ENCODE data around the gene MT2A. TPM values are rescaled to one million over a fixed set of nuclear protein-coding genes. Genes with fewer than 3 reads are reported as not detected.

Gene MT2A
- total and polyA plus RNA-seq, 2 experiments from 2014 or later: 211 to 3,441 TPM

- Histone ChIP-seq H3K4me3 (peak overlapping the region; percentile 95), H3K27ac (peak overlapping the region; percentile 100), H3K9me2 (ENCODE audit: insufficient read depth) (no peaks in the 10 kb centered on the region), H3F3A (ENCODE audit: insufficient read depth) (peaks cover 59% of the 10 kb centered on the region), H4K20me1 (ENCODE audit: insufficient read depth) (no peaks in the 10 kb centered on the region), H3K27me3 (replicated peaks; ENCODE audit: insufficient read depth) (no peaks in the 10 kb centered on the region), H3K4me2 (ENCODE audit: unreplicated experiment) (peak overlapping the region; percentile 86), H3K36me3 (ENCODE audit: low read depth) (no peaks in the 10 kb centered on the region), H3K9ac (peak overlapping the region; percentile 96), H3K9me3 (ENCODE audit: low read depth) (no peaks in the 10 kb centered on the region), H3K79me2 (ENCODE audit: insufficient read depth) (peaks cover 12% of the 10 kb centered on the region; the same call in 1 of the 2 replicates), H2AFZ (0 out of 2 replicates have a peak overlapping the region, but pooled peaks have one; percentile 16), H3K4me1 (ENCODE audit: insufficient read depth) (peaks cover 41% of the 10 kb centered on the region)
- in situ Hi-C loops (cut with MboI): no loop called here
- 1% methylated on average over 8 of the region's 8 CpGs for WGBS, 2 experiments (ENCODE audit: low coverage in 1 of 2, low lambda C conversion rate in 2 of 2, missing lambda C conversion rate in 2 of 2)
- TF ChIP-seq EZH2 (IDR thresholded peaks at IDR 0.05; ENCODE audit: insufficient read depth, poor library complexity, severe bottlenecking) (no peak), EZH2phosphoT487 (IDR thresholded peaks at IDR 0.05; ENCODE audit: insufficient read depth, low read depth) (no peak)
- peak; percentile 88 for DNase-seq
Measured at GRCh38 chr16:56606476-56607108, 1.8 kb upstream of the MT2A start.

- Histone ChIP-seq H3K9me2 (ENCODE audit: insufficient read depth) (no peaks in the 10 kb centered on the region), H3K4me2 (ENCODE audit: unreplicated experiment) (peak overlapping the region; percentile 86), H3K79me2 (ENCODE audit: insufficient read depth) (peaks cover 12% of the 10 kb centered on the region; the same call in 1 of the 2 replicates), H3K27ac (peak overlapping the region; percentile 100), H3K9ac (peak overlapping the region; percentile 96), H3K36me3 (ENCODE audit: low read depth) (no peaks in the 10 kb centered on the region), H3K9me3 (ENCODE audit: low read depth) (no peaks in the 10 kb centered on the region), H3K4me3 (peak overlapping the region; percentile 95), H3K4me1 (ENCODE audit: insufficient read depth) (peaks cover 47% of the 10 kb centered on the region), H3K27me3 (replicated peaks; ENCODE audit: insufficient read depth) (no peaks in the 10 kb centered on the region), H3F3A (ENCODE audit: insufficient read depth) (peaks cover 62% of the 10 kb centered on the region), H2AFZ (0 out of 2 replicates have a peak overlapping the region, but pooled peaks have one; percentile 51), H4K20me1 (ENCODE audit: insufficient read depth) (no peaks in the 10 kb centered on the region)
- peak; percentile 98 for DNase-seq
- in situ Hi-C loops (cut with MboI): no loop called here
- 0 to 1% methylated on average over 14 of the region's 14 CpGs for WGBS, 2 experiments (ENCODE audit: low coverage in 1 of 2, low lambda C conversion rate in 2 of 2, missing lambda C conversion rate in 2 of 2)
- no peak for TF ChIP-seq EZH2 (IDR thresholded peaks at IDR 0.05; ENCODE audit: insufficient read depth, poor library complexity, severe bottlenecking)
- no peak for TF ChIP-seq EZH2phosphoT487 (IDR thresholded peaks at IDR 0.05; ENCODE audit: insufficient read depth, low read depth)
Measured at GRCh38 chr16:56607109-56607618, 1.2 kb upstream of the MT2A start.

- in situ Hi-C loops (cut with MboI): no loop called here
- H3K4me3 ChIP-seq: peak overlapping the region; percentile 95
- 0 to 3% methylated on average over 2 of the region's 2 CpGs for WGBS, 2 experiments (ENCODE audit: low coverage in 1 of 2, low lambda C conversion rate in 2 of 2, missing lambda C conversion rate in 2 of 2)
Measured at GRCh38 chr16:56607675-56608042, 725 bp upstream of the MT2A start.

GRCh38 chr16:56608876-56609462 is 585 bp downstream of the MT2A start:
- H3F3A ChIP-seq (ENCODE audit: insufficient read depth): peaks cover 78% of the 10 kb centered on the region
- peak overlapping the region; percentile 95 for H3K4me3 ChIP-seq
- H2AFZ ChIP-seq: no peak overlapping the region
- peaks cover 65% of the 10 kb centered on the region for H3K4me1 ChIP-seq (ENCODE audit: insufficient read depth)
- WGBS, 2 experiments (ENCODE audit: low coverage in 1 of 2, low lambda C conversion rate in 2 of 2, missing lambda C conversion rate in 2 of 2): 1% methylated on average over 21 of the region's 21 CpGs
- H3K9ac ChIP-seq: peak overlapping the region; percentile 96
- in situ Hi-C loops (cut with MboI): no loop called here
- H3K27ac ChIP-seq: peak overlapping the region; percentile 100
- no peaks in the 10 kb centered on the region for H3K9me2 ChIP-seq (ENCODE audit: insufficient read depth)
- H3K79me2 ChIP-seq (ENCODE audit: insufficient read depth): peaks cover 12% of the 10 kb centered on the region; the same call in 1 of the 2 replicates
- no peaks in the 10 kb centered on the region for H3K9me3 ChIP-seq (ENCODE audit: low read depth)
- TF ChIP-seq EZH2phosphoT487 (IDR thresholded peaks at IDR 0.05; ENCODE audit: insufficient read depth, low read depth): no peak
- TF ChIP-seq EZH2 (IDR thresholded peaks at IDR 0.05; ENCODE audit: insufficient read depth, poor library complexity, severe bottlenecking): no peak
- no peaks in the 10 kb centered on the region for H3K27me3 ChIP-seq (replicated peaks; ENCODE audit: insufficient read depth)
- peak; percentile 53 for DNase-seq
- H4K20me1 ChIP-seq (ENCODE audit: insufficient read depth): no peaks in the 10 kb centered on the region
- H3K36me3 ChIP-seq (ENCODE audit: low read depth): no peaks in the 10 kb centered on the region
- peak overlapping the region; percentile 92 for H3K4me2 ChIP-seq (ENCODE audit: unreplicated experiment)

More at GRCh38 chr16:56607675-56608042, 725 bp upstream of the MT2A start:
- H2AFZ ChIP-seq: peak overlapping the region; percentile 51; the same call in 1 of the 2 replicates
- no peaks in the 10 kb centered on the region for H4K20me1 ChIP-seq (ENCODE audit: insufficient read depth)
- H3K9me2 ChIP-seq (ENCODE audit: insufficient read depth): no peaks in the 10 kb centered on the region
- peak overlapping the region; percentile 100 for H3K27ac ChIP-seq
- H3K9me3 ChIP-seq (ENCODE audit: low read depth): no peaks in the 10 kb centered on the region
- H3K4me2 ChIP-seq (ENCODE audit: unreplicated experiment): peak overlapping the region; percentile 72
- H3K79me2 ChIP-seq (ENCODE audit: insufficient read depth): peaks cover 12% of the 10 kb centered on the region; the same call in 1 of the 2 replicates
- no peaks in the 10 kb centered on the region for H3K36me3 ChIP-seq (ENCODE audit: low read depth)
- peaks cover 52% of the 10 kb centered on the region for H3K4me1 ChIP-seq (ENCODE audit: insufficient read depth)
- peak overlapping the region; percentile 96 for H3K9ac ChIP-seq
- TF ChIP-seq EZH2 (IDR thresholded peaks at IDR 0.05; ENCODE audit: insufficient read depth, poor library complexity, severe bottlenecking) (no peak), EZH2phosphoT487 (IDR thresholded peaks at IDR 0.05; ENCODE audit: insufficient read depth, low read depth) (no peak)
- no peaks in the 10 kb centered on the region for H3K27me3 ChIP-seq (replicated peaks; ENCODE audit: insufficient read depth)
- DNase-seq: no peak
- H3F3A ChIP-seq (ENCODE audit: insufficient read depth): peaks cover 67% of the 10 kb centered on the region

Measured in GM23248 (cell line).